SK-N-SH treated with all-trans-retinoic acid at 6 μM for 48 hours (cell line): ENCODE results near the gene FOXP4.

Experiments
- ARNTL ChIP-seq: fragments of 450-650 bp; formaldehyde crosslinking; IDR thresholded peaks from 2 replicates; pipeline ENCODE4 v1.5.0; 2020; ENCODE audit warnings: low read depth, mild to moderate bottlenecking, moderate library complexity, borderline replicate concordance
- CSDC2 ChIP-seq: fragments of 250-450 bp; sonication (Bioruptor Pico); IDR thresholded peaks from 2 replicates; pipeline ENCODE4 v1.5.0; 2020; ENCODE audit warnings: mild to moderate bottlenecking, moderate library complexity
- CSRNP3 ChIP-seq: fragments of 250-450 bp; sonication (Bioruptor Pico); IDR thresholded peaks from 2 replicates; pipeline ENCODE4 v1.5.1; 2021; ENCODE audit warnings: mild to moderate bottlenecking, moderate library complexity
- GLIS3 ChIP-seq: fragments of 250-450 bp; sonication (Bioruptor Pico); IDR thresholded peaks from 2 replicates; pipeline ENCODE4 v1.5.0; 2020; ENCODE audit warnings: mild to moderate bottlenecking, moderate library complexity
- ISL1 ChIP-seq: fragments of 250-450 bp; sonication (Bioruptor Pico); IDR thresholded peaks from 2 replicates; pipeline ENCODE4 v2.1.2; 2022; ENCODE audit warnings: mild to moderate bottlenecking, moderate library complexity
- OSR1 ChIP-seq: fragments of 250-450 bp; sonication (Bioruptor Pico); IDR thresholded peaks from 2 replicates; pipeline ENCODE4 v1.8.0; 2022; ENCODE audit warnings: moderate library complexity, mild to moderate bottlenecking, inconsistent platforms
- RARB ChIP-seq: fragments of 250-450 bp; sonication (Bioruptor Pico); IDR thresholded peaks from 2 replicates; pipeline ENCODE4 v1.8.0; 2021; ENCODE audit warnings: mild to moderate bottlenecking, moderate library complexity
- ZC3H10 ChIP-seq: fragments of 250-450 bp; sonication (Bioruptor Pico); IDR thresholded peaks from 2 replicates; pipeline ENCODE4 v1.5.1; 2021; ENCODE audit warnings: mild to moderate bottlenecking, moderate library complexity
- ZFP3 ChIP-seq: fragments of 250-450 bp; sonication (Bioruptor Pico); IDR thresholded peaks from 2 replicates; pipeline ENCODE4 v1.5.0; 2020; ENCODE audit warnings: mild to moderate bottlenecking, moderate library complexity
- ZFP30 ChIP-seq: fragments of 450-650 bp; formaldehyde crosslinking; IDR thresholded peaks from 2 replicates; pipeline ENCODE4 v1.5.0; 2022; ENCODE audit warnings: mild to moderate bottlenecking, moderate library complexity
- ZNF565 ChIP-seq: fragments of 450-650 bp; formaldehyde crosslinking; conservative IDR thresholded peaks from 2 replicates; pipeline ENCODE4 v1.5.0; 2020; ENCODE audit warnings: low read depth, mild to moderate bottlenecking, moderate library complexity
- ZNF70 ChIP-seq: fragments of 450-650 bp; formaldehyde crosslinking; IDR thresholded peaks from 2 replicates; pipeline ENCODE4 v1.5.0; 2020; ENCODE audit warnings: mild to moderate bottlenecking, moderate library complexity
- ZNF8 ChIP-seq: fragments of 450-650 bp; formaldehyde crosslinking; IDR thresholded peaks from 2 replicates; pipeline ENCODE4 v1.5.0; 2020; ENCODE audit warnings: mild to moderate bottlenecking, moderate library complexity
- TF ChIP-seq, protein P1 (sequence below): fragments of 250-450 bp; sonication (Bioruptor Pico); IDR thresholded peaks from 2 replicates; pipeline ENCODE4 v1.8.0; 2020; ENCODE audit warnings: mild to moderate bottlenecking, moderate library complexity, borderline replicate concordance

GRCh38 chr6:41651246-41651961 is 105.2 kb downstream of the FOXP4 start:
- TF ChIP-seq ZFP3 (CRISPR knock-in tag) (no peak), ARNTL (CRISPR knock-in tag) (no peak), ZNF565 (CRISPR knock-in tag) (no peak), ZC3H10 (CRISPR knock-in tag) (no peak), ZNF70 (CRISPR knock-in tag) (no peak), CSRNP3 (CRISPR knock-in tag) (no peak), OSR1 (no peak), ZNF8 (no peak), ZFP30 (CRISPR knock-in tag) (no peak), ISL1 (CRISPR knock-in tag) (no peak), RARB (CRISPR knock-in tag) (no peak), GLIS3 (no peak), CSDC2 (CRISPR knock-in tag) (no peak)
- TF ChIP-seq, protein P1, sequence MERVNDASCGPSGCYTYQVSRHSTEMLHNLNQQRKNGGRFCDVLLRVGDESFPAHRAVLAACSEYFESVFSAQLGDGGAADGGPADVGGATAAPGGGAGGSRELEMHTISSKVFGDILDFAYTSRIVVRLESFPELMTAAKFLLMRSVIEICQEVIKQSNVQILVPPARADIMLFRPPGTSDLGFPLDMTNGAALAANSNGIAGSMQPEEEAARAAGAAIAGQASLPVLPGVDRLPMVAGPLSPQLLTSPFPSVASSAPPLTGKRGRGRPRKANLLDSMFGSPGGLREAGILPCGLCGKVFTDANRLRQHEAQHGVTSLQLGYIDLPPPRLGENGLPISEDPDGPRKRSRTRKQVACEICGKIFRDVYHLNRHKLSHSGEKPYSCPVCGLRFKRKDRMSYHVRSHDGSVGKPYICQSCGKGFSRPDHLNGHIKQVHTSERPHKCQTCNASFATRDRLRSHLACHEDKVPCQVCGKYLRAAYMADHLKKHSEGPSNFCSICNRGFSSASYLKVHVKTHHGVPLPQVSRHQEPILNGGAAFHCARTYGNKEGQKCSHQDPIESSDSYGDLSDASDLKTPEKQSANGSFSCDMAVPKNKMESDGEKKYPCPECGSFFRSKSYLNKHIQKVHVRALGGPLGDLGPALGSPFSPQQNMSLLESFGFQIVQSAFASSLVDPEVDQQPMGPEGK (CRISPR knock-in tag): no peak
